Adrenal gland (tissue), 5 donors: ENCODE results near the gene MDGA2.

ENCODE experiments used
- CTCF ChIP-seq, 6 experiments: fragments of 450-650 bp in 4 of 6; fragments of 200-600 bp in 2 of 6; sonication (generic) in 1 of 6; IDR thresholded peaks; 1 replicate in 5 of 6; 2 replicates in 1 of 6; pipeline versions ENCODE4 v1.5.1 to v1.8.0; 2016 to 2021; ENCODE audit warnings: antibody characterized with exemption in 6 of 6, mild to moderate bottlenecking in 2 of 6, moderate library complexity in 1 of 6
- POLR2A ChIP-seq, 2 donors: fragments of 450-650 bp; IDR thresholded peaks; one replicate each; pipeline ENCODE4 v1.6.1; 2017; ENCODE audit warnings: antibody characterized with exemption in 2 of 2, mild to moderate bottlenecking in 2 of 2, moderate library complexity in 1 of 2
- donor health status: DM: no; HTN: no; CAD: no.

- TF ChIP-seq CTCF (IDR thresholded peaks at IDR 0.05): no peak
- no peak for TF ChIP-seq POLR2A (IDR thresholded peaks at IDR 0.05)
Measured at GRCh38 chr14:47466916-47467315, 208.5 kb downstream of the MDGA2 start.
